IMR-90 (cell line): ENCODE results near the gene NF1. TPM values are rescaled to one million over a fixed set of nuclear protein-coding genes. Genes with fewer than 3 reads are reported as not detected.

Experiments
- ATAC-seq: fragments of 200-7000 bp; cut with Tn5 transposase; 2 replicates; pipeline ENCODE4 v1.9.1; 2020; ENCODE audit warnings: low read depth, mild to moderate bottlenecking, moderate library complexity
- BruUV-seq: library from RNA; stranded (reverse); fragments of 400-500 nt; replicated peaks from 2 replicates; lab custom pipeline; 2021; lab: Mats Ljungman, UMichigan
- CTCF ChIA-PET: fragments of 300-600 bp; formaldehyde crosslinking; extraction: SDS; loops from one replicate; lab custom pipeline; 2021; ENCODE audit warnings: antibody characterized with exemption; lab: Yijun Ruan, JAX
- POLR2A ChIA-PET: fragments of 300-600 bp; sonication (Branson Sonifier 250); formaldehyde crosslinking; loops from one replicate; lab custom pipeline; 2022; ENCODE audit warnings: antibody characterized with exemption; ENCODE audit not compliant: unreplicated experiment; lab: Charles Lee
- DNase-seq: peaks from one replicate; pipeline ENCODE4 v3.0.0; 2013
- H2AFZ ChIP-seq: replicated peaks from 2 replicates; pipeline ENCODE3; 2013; ENCODE audit warnings: low read length, mild to moderate bottlenecking; ENCODE audit not compliant: poor library complexity
- H2AK5ac ChIP-seq: 2 replicates; pipeline ENCODE4 v1.6.1; 2013; ENCODE audit warnings: low read depth, low read length, inconsistent platforms
- H2AK9ac ChIP-seq: replicated peaks from 2 replicates; pipeline ENCODE3; 2013; ENCODE audit warnings: mild to moderate bottlenecking, low read depth, low read length, moderate library complexity; ENCODE audit not compliant: poor library complexity
- H2BK120ac ChIP-seq: 2 replicates; pipeline ENCODE4 v1.6.1; 2013; ENCODE audit warnings: low read depth, low read length, inconsistent platforms
- H2BK15ac ChIP-seq: 3 replicates; pipeline ENCODE4 v1.6.1; 2013; ENCODE audit warnings: low read depth, low read length, inconsistent platforms
- H2BK20ac ChIP-seq: 2 replicates; pipeline ENCODE4 v1.6.1; 2013; ENCODE audit warnings: low read depth, mild to moderate bottlenecking, inconsistent platforms, low read length, moderate library complexity
- H2BK5ac ChIP-seq: 2 replicates; pipeline ENCODE4 v1.6.1; 2013; ENCODE audit warnings: mild to moderate bottlenecking, low read depth, low read length, inconsistent platforms; ENCODE audit not compliant: poor library complexity, severe bottlenecking
- H3K14ac ChIP-seq: replicated peaks from 2 replicates; pipeline ENCODE4 v1.6.1; 2013; ENCODE audit warnings: low read depth, low read length, inconsistent platforms
- H3K18ac ChIP-seq: 2 replicates; pipeline ENCODE4 v1.6.1; 2013; ENCODE audit warnings: low read depth, low read length, control low read depth
- H3K23ac ChIP-seq: 2 replicates; pipeline ENCODE4 v1.6.1; 2013; ENCODE audit warnings: low read depth, low read length, inconsistent platforms
- H3K27ac ChIP-seq: 2 replicates; pipeline ENCODE4 v1.5.1; 2013; ENCODE audit warnings: mild to moderate bottlenecking, control low read depth, low read length; ENCODE audit not compliant: insufficient read depth
- H3K27me3 ChIP-seq: 2 replicates; pipeline ENCODE4 v1.6.1; 2013; ENCODE audit warnings: low read length; ENCODE audit not compliant: control insufficient read depth, insufficient read depth
- H3K36me3 ChIP-seq: 2 replicates; pipeline ENCODE4 v1.6.1; 2013; ENCODE audit warnings: low read length, mixed read lengths; ENCODE audit not compliant: control insufficient read depth, insufficient read depth
- H3K4ac ChIP-seq: 2 replicates; pipeline ENCODE4 v1.6.1; 2013; ENCODE audit warnings: low read depth, low read length, inconsistent platforms
- H3K4me1 ChIP-seq: 2 replicates; pipeline ENCODE4 v1.6.1; 2013; ENCODE audit warnings: low read length, mixed read lengths; ENCODE audit not compliant: control insufficient read depth, insufficient read depth
- H3K4me2 ChIP-seq: 2 replicates; pipeline ENCODE4 v1.6.1; 2013; ENCODE audit warnings: low read depth, mild to moderate bottlenecking, control low read depth, low read length, moderate library complexity
- H3K4me3 ChIP-seq: 2 replicates; pipeline ENCODE4 v1.5.1; 2013; ENCODE audit warnings: low read depth, mild to moderate bottlenecking, control low read depth, low read length, moderate library complexity; ENCODE audit not compliant: insufficient read depth
- H3K56ac ChIP-seq: 2 replicates; pipeline ENCODE4 v1.6.1; 2013; ENCODE audit warnings: low read length, inconsistent platforms; ENCODE audit not compliant: insufficient read depth; ENCODE audit errors: extremely low read depth
- H3K79me1 ChIP-seq, 2 experiments: 2 replicates each; pipeline ENCODE4 v1.6.1; 2013; ENCODE audit warnings: low read length in 2 of 2, inconsistent platforms in 1 of 2, low read depth in 1 of 2
- H3K9ac ChIP-seq: 2 replicates; pipeline ENCODE4 v1.6.1; 2013; ENCODE audit warnings: low read depth, low read length, control low read depth
- H3K9me1 ChIP-seq: 2 replicates; pipeline ENCODE4 v1.6.1; 2013; ENCODE audit warnings: low read length, inconsistent platforms; ENCODE audit not compliant: insufficient read depth
- H3K9me3 ChIP-seq: 2 replicates; pipeline ENCODE4 v1.6.1; 2013; ENCODE audit warnings: low read length; ENCODE audit not compliant: control insufficient read depth, insufficient read depth
- H4K20me1 ChIP-seq: 2 replicates; pipeline ENCODE4 v1.6.1; 2013; ENCODE audit warnings: low read length, inconsistent platforms; ENCODE audit not compliant: insufficient read depth
- H4K5ac ChIP-seq: 2 replicates; pipeline ENCODE4 v1.6.1; 2013; ENCODE audit warnings: mild to moderate bottlenecking, low read depth, low read length, control low read depth
- H4K8ac ChIP-seq, 2 experiments: 2 replicates each; pipeline ENCODE4 v1.6.1; 2013; ENCODE audit warnings: low read depth in 2 of 2, low read length in 2 of 2, control low read depth in 1 of 2, inconsistent platforms in 1 of 2
- H4K91ac ChIP-seq: 2 replicates; pipeline ENCODE4 v1.6.1; 2013; ENCODE audit warnings: low read depth, low read length, inconsistent platforms; ENCODE audit not compliant: insufficient read depth
- NFE2L2 ChIP-seq: fragments of 150-350 bp; IDR thresholded peaks from 2 replicates; pipeline ENCODE4 v1.6.1; 2016; ENCODE audit warnings: low read depth, mild to moderate bottlenecking, low read length
- SMC3 ChIP-seq: fragments of 150-350 bp; IDR thresholded peaks from 2 replicates; pipeline ENCODE4 v1.6.1; 2016; ENCODE audit warnings: low read depth, mild to moderate bottlenecking, antibody characterized with exemption, low read length, moderate library complexity
- WGBS, 2 experiments: methylation state at CpG; one replicate each; pipeline versions ENCODE4 v1.1.5 to v1.1.7; 2013; ENCODE audit warnings: missing lambda C conversion rate in 2 of 2; ENCODE audit not compliant: insufficient read length in 1 of 2; ENCODE audit errors: extremely low coverage in 2 of 2; 5-methylcytosine and 5-hydroxymethylcytosine counted together
- dilution Hi-C: fragments of 300-500 bp; cut with HindIII; formaldehyde crosslinking; loops from one replicate; pipeline ENCODE4 v1.14.3; 2018; ENCODE audit warnings: low sequenced_read_pairs; ENCODE audit not compliant: unreplicated experiment
- in situ Hi-C: fragments of 300-500 bp; cut with MboI; formaldehyde crosslinking; loops from 3 replicates; pipeline ENCODE4 v1.14.3; 2019; ENCODE audit warnings: low sequenced_read_pairs, inconsistent platforms, mixed read lengths
- intact Hi-C: fragments of 100-400 bp; cut with micrococcal nuclease; formaldehyde crosslinking; loops from 2 replicates; pipeline ENCODE4 v1.10.0; 2022
- polyA plus RNA-seq, 3 experiments: library from polyadenylated mRNA; depleted of rRNA; stranded (reverse); fragments of >200 nt; gene quantifications; 2 replicates each; pipeline ENCODE4 v1.2.3, GENCODE V29; 2012; ENCODE audit warnings: low replicate concordance in 1 of 3
- total RNA-seq: library from RNA; depleted of rRNA; stranded (reverse); fragments of >200 nt; gene quantifications from 2 replicates; pipeline ENCODE4 v1.2.3, GENCODE V29; 2012

NF1 gene
- total and polyA plus RNA-seq, 2 of the 4 experiments (the other 2 are of a cell fraction) = 17.9 to 48.6 TPM

GRCh38 chr17:31167111-31167510 lies 72.3 kb downstream of the NF1 start:
- CTCF ChIA-PET = no interaction called here

More at GRCh38 chr17:31167111-31167510, 72.3 kb downstream of the NF1 start:
- ATAC-seq (no peak), DNase-seq (no peak)
- Histone ChIP-seq H3K4me2 (no peak overlapping the region), H3K9ac (no peak overlapping the region), H2AK9ac (no peak overlapping the region), H3K79me1 (peaks cover 0 to 14% of the 10 kb centered on the region in 2 experiments; a peak in 3 of 4 replicates), H3K27me3 (no peaks in the 10 kb centered on the region), H3K27ac (no peak overlapping the region), H4K5ac (no peak overlapping the region), H3K36me3 (peaks cover 8% of the 10 kb centered on the region), H3K56ac (no peak overlapping the region), H3K4me1 (0 out of 2 replicates have a peak, but pooled peaks cover 5% of the 10 kb centered on the region), H2BK5ac (no peak overlapping the region), H3K4ac (no peak overlapping the region), H4K8ac (no peak overlapping the region), H3K14ac (no peak overlapping the region), H3K23ac (no peak overlapping the region), H2AK5ac (no peak overlapping the region), H2BK20ac (no peak overlapping the region), H2AFZ (no peak overlapping the region), H2BK15ac (no peak overlapping the region), H3K18ac (no peak overlapping the region), H3K4me3 (no peak overlapping the region), H4K20me1 (no peaks in the 10 kb centered on the region; the same call in 1 of the 2 replicates), H4K91ac (no peak overlapping the region), H3K9me3 (no peaks in the 10 kb centered on the region), H2BK120ac (no peak overlapping the region), H3K9me1 (peaks cover 2% of the 10 kb centered on the region)
- intact Hi-C loops = loop anchor here (5.0 kb wide), 2 partner anchors 35 kb away; no protein-coding TSS in a partner anchor
- in situ Hi-C loops = no loop called here
- POLR2A ChIA-PET = no interaction called here
- TF ChIP-seq SMC3 (no peak), NFE2L2 (no peak)
- dilution Hi-C loops = no loop called here
- WGBS, 2 experiments = no CpG with 5 or more reads among the region's 3 CpGs
- BruUV-seq = no TSS peak
